Fibroblast of the aortic adventitia (primary cell): ENCODE results near the gene CELA3A. TPM values are rescaled to one million over a fixed set of nuclear protein-coding genes. Genes with fewer than 3 reads are reported as not detected.
A peak's percentile ranks its signal among the peaks of the same experiment; 100 is the strongest.

ENCODE experiments used
- DNase-seq: peaks from one replicate; pipeline ENCODE4 v3.0.0-alpha.2; 2010; ENCODE audit warnings: low read depth
- H3K4me3 ChIP-seq: 2 replicates; pipeline ENCODE4 v1.5.1; 2011; ENCODE audit warnings: low read depth, mild to moderate bottlenecking, control low read depth, low read length, moderate library complexity
- CTCF ChIP-seq: IDR thresholded peaks from 2 replicates; pipeline ENCODE4 v1.5.1; 2011; ENCODE audit warnings: mild to moderate bottlenecking, low read length, control low read depth, inconsistent platforms; ENCODE audit not compliant: insufficient read depth
- total RNA-seq: library from RNA; depleted of rRNA; stranded (reverse); fragments of >200 nt; gene quantifications from 2 replicates; pipeline ENCODE4 v1.2.3, GENCODE V29; 2012; ENCODE audit warnings: low replicate concordance

The CELA3A gene
- total RNA-seq, 1 donor: not detected

- TF ChIP-seq CTCF: no peak
- DNase-seq: no peak
- H3K4me3 ChIP-seq: no peak overlapping the region
Observed at GRCh38 chr1:22037520-22037919, 36.1 kb downstream of the CELA3A start.

GRCh38 chr1:22038036-22038435 lies 36.6 kb downstream of the CELA3A start:
- DNase-seq: no peak
- H3K4me3 ChIP-seq: no peak overlapping the region
- TF ChIP-seq CTCF: no peak

- DNase-seq: peak; percentile 86
- TF ChIP-seq CTCF: peak; percentile 28
- no peak overlapping the region for H3K4me3 ChIP-seq
Observed at GRCh38 chr1:22039594-22040285, 38.3 kb downstream of the CELA3A start.

GRCh38 chr1:22040286-22040623 lies 38.8 kb downstream of the CELA3A start:
- TF ChIP-seq CTCF: no peak
- no peak overlapping the region for H3K4me3 ChIP-seq
- no peak for DNase-seq

GRCh38 chr1:22041505-22041904 lies 40.0 kb downstream of the CELA3A start:
- H3K4me3 ChIP-seq: no peak overlapping the region
- DNase-seq: no peak
- no peak for TF ChIP-seq CTCF

GRCh38 chr1:22043198-22043769 lies 41.8 kb downstream of the CELA3A start:
- TF ChIP-seq CTCF: no peak
- DNase-seq: no peak
- H3K4me3 ChIP-seq: no peak overlapping the region
